Karpas-422 (cell line): Measurements from ENCODE around the gene TRAPPC4. TPM values are rescaled to one million over a fixed set of nuclear protein-coding genes. Genes with fewer than 3 reads are reported as not detected.
"Not testable (repeated sequence)": the region's sequence is repeated elsewhere in the genome, so short reads cannot be mapped to it uniquely, and the experiment has no call there.

Experiments used
- DNase-seq: peaks from one replicate; pipeline ENCODE4 v3.0.0-alpha.2; 2015
- H2AFZ ChIP-seq: fragments of 200-600 bp; sonication (generic); 2 replicates; pipeline ENCODE4 v1.6.1; 2014; ENCODE audit warnings: antibody characterized with exemption, low read length, mixed read lengths
- H3K27ac ChIP-seq: fragments of 200-600 bp; sonication (generic); 2 replicates; pipeline ENCODE4 v1.5.1; 2014; ENCODE audit warnings: mild to moderate bottlenecking, low read length, moderate library complexity
- H3K27me3 ChIP-seq: fragments of 200-600 bp; sonication (generic); 2 replicates; pipeline ENCODE4 v1.6.1; 2014; ENCODE audit warnings: low read length, mixed read lengths
- H3K36me3 ChIP-seq: fragments of 200-600 bp; sonication (generic); 2 replicates; pipeline ENCODE4 v1.6.1; 2014; ENCODE audit warnings: low read length, mixed read lengths; ENCODE audit not compliant: insufficient read depth
- H3K4me1 ChIP-seq: fragments of 200-600 bp; sonication (generic); 2 replicates; pipeline ENCODE4 v1.6.1; 2014; ENCODE audit warnings: mild to moderate bottlenecking, low read length, mixed read lengths
- H3K4me2 ChIP-seq: fragments of 200-600 bp; sonication (generic); 2 replicates; pipeline ENCODE4 v1.6.1; 2014; ENCODE audit warnings: low read length, low read depth, mild to moderate bottlenecking; ENCODE audit not compliant: poor library complexity, severe bottlenecking
- H3K4me3 ChIP-seq: fragments of 200-600 bp; sonication (generic); 2 replicates; pipeline ENCODE4 v1.5.1; 2014; ENCODE audit warnings: mild to moderate bottlenecking, antibody characterized with exemption, low read length, mixed read lengths
- H3K79me2 ChIP-seq: fragments of 200-600 bp; sonication (generic); 2 replicates; pipeline ENCODE4 v1.6.1; 2014; ENCODE audit warnings: mild to moderate bottlenecking, low read length, mixed read lengths
- H3K9ac ChIP-seq: fragments of 200-600 bp; sonication (generic); 2 replicates; pipeline ENCODE4 v1.6.0; 2014; ENCODE audit warnings: low read length
- H3K9me2 ChIP-seq: fragments of 200-600 bp; sonication (generic), shearing (Covaris generic); replicated peaks from 2 replicates; pipeline ENCODE4 v1.6.0; 2014; ENCODE audit warnings: mild to moderate bottlenecking, low read length, moderate library complexity; ENCODE audit not compliant: insufficient read depth
- H3K9me3 ChIP-seq: fragments of 300-700, 200-600 bp; sonication (generic); 2 replicates; pipeline ENCODE4 v1.6.1; 2014; ENCODE audit warnings: low read length, mixed read lengths
- H4K20me1 ChIP-seq: fragments of 200-600 bp; sonication (generic); 2 replicates; pipeline ENCODE4 v1.6.1; 2014; ENCODE audit warnings: mild to moderate bottlenecking, antibody characterized with exemption, low read length, low read depth; ENCODE audit not compliant: insufficient read depth
- total RNA-seq: library from RNA; depleted of rRNA; stranded (reverse); fragments of >200 nt; shearing (Covaris generic); gene quantifications from 2 replicates; pipeline ENCODE4 v1.2.3, GENCODE V29; 2014; ENCODE audit warnings: low replicate concordance

The TRAPPC4 gene
- total RNA-seq, 1 experiment from 2014 or later: 26.3 TPM

- not testable (repeated sequence) for H3K9me3 ChIP-seq, H3K4me1 ChIP-seq, H3K27ac ChIP-seq, H3K27me3 ChIP-seq, H2AFZ ChIP-seq, H3K4me3 ChIP-seq, H3K9me2 ChIP-seq, H3K79me2 ChIP-seq, DNase-seq, H3K9ac ChIP-seq, H3K4me2 ChIP-seq, H4K20me1 ChIP-seq, H3K36me3 ChIP-seq
Observed at GRCh38 chr11:118984337-118984736, 34.2 kb upstream of the TRAPPC4 start.

GRCh38 chr11:118984825-118985224, 33.7 kb upstream of the TRAPPC4 start:
- H3K79me2 ChIP-seq: no peaks in the 10 kb centered on the region
- no peaks in the 10 kb centered on the region for H3K36me3 ChIP-seq
- H2AFZ ChIP-seq: no peak overlapping the region
- H3K27me3 ChIP-seq: no peaks in the 10 kb centered on the region
- H3K9me2 ChIP-seq: no peaks in the 10 kb centered on the region
- H3K4me2 ChIP-seq: no peak overlapping the region
- no peaks in the 10 kb centered on the region for H3K9me3 ChIP-seq
- DNase-seq: no peak
- H3K27ac ChIP-seq: no peak overlapping the region
- H3K4me3 ChIP-seq: no peak overlapping the region
- H3K9ac ChIP-seq: no peak overlapping the region
- no peaks in the 10 kb centered on the region for H4K20me1 ChIP-seq
- no peaks in the 10 kb centered on the region for H3K4me1 ChIP-seq

GRCh38 chr11:118988280-118988679, 30.3 kb upstream of the TRAPPC4 start:
- no peaks in the 10 kb centered on the region for H3K36me3 ChIP-seq
- no peak for DNase-seq
- H3K4me1 ChIP-seq: no peaks in the 10 kb centered on the region
- H3K9me3 ChIP-seq: no peaks in the 10 kb centered on the region
- no peak overlapping the region for H3K4me2 ChIP-seq
- no peaks in the 10 kb centered on the region for H4K20me1 ChIP-seq
- H3K27ac ChIP-seq: no peak overlapping the region
- H3K79me2 ChIP-seq: no peaks in the 10 kb centered on the region
- H3K9ac ChIP-seq: no peak overlapping the region
- H3K9me2 ChIP-seq: no peaks in the 10 kb centered on the region
- no peaks in the 10 kb centered on the region for H3K27me3 ChIP-seq
- H3K4me3 ChIP-seq: no peak overlapping the region
- no peak overlapping the region for H2AFZ ChIP-seq

DNA sequence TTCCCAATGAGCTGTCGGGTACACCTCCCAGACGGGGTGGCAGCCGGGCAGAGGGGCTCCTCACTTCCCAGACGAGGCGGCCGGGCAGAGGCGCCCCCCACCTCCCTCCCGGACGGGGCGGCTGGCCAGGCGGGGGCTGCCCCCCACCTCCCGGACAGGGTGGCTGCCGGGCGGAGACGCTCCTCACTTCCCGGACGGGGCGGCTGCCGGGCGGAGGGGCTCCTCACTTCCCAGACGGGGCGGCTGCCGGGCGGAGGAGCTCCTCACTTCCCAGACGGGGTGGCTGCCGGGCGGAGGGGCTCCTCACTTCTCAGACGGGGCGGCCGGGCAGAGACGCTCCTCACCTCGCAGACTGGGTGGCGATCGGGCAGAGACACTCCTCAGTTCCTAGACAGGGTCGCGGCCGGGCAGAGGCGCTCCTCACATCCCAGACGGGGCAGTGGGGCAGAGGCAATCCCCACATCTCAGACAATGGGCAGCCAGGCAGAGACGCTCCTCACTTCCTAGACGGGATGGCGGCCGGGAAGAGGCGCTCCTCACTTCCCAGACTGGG, 27.0 kb upstream of the TRAPPC4 start:
- H3K9me3 ChIP-seq, H3K27me3 ChIP-seq, H4K20me1 ChIP-seq, H3K4me1 ChIP-seq, H3K27ac ChIP-seq, H3K9me2 ChIP-seq, H3K9ac ChIP-seq, DNase-seq, H3K4me2 ChIP-seq, H2AFZ ChIP-seq, H3K36me3 ChIP-seq, H3K79me2 ChIP-seq, H3K4me3 ChIP-seq: not testable (repeated sequence)

DNA sequence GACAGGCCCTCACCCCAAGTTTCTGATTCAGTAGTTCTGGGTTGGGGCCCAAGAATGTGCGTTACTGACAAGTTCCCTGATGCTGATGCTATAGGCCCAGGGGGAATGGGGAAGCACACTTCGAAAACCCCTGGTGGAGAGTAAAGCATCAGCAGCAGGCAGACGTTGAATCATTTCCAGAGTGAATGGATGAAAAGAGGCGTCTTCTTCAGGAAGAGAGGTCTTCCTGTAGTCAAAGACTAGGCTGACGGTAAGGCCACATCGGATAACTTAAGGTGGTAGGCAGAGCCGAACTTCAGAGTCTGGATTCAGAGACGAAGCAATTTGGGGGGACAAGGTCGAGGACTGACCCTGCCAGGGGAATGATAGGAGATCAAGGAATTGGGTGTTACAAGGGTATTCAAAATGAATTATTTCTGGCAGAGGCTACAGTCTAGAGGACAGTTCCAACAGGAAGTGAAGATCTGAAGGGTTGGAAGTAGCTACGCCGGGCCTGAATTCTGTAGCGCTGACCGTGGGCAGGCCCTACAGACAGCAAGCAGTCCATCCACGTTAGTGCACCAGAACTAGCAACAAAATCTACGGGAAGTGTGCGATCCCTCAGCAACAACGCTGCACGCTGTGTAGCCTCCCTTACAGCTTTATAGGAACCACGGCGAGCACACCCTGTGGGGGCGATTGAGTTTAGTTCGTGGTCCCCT, 21.5 kb upstream of the TRAPPC4 start:
- Histone ChIP-seq H3K4me2 (peak overlapping the region; percentile 80), H3K9ac (peak overlapping the region; percentile 80), H3K9me2 (no peaks in the 10 kb centered on the region), H3K36me3 (no peaks in the 10 kb centered on the region), H3K79me2 (peaks cover 33% of the 10 kb centered on the region), H3K4me1 (peaks cover 11% of the 10 kb centered on the region), H2AFZ (peak overlapping the region; percentile 63), H3K9me3 (no peaks in the 10 kb centered on the region), H3K27ac (peak overlapping the region; percentile 26; the same call in 1 of the 2 replicates), H4K20me1 (no peaks in the 10 kb centered on the region), H3K4me3 (peak overlapping the region; percentile 83), H3K27me3 (no peaks in the 10 kb centered on the region)
- peak; percentile 56 for DNase-seq

DNA sequence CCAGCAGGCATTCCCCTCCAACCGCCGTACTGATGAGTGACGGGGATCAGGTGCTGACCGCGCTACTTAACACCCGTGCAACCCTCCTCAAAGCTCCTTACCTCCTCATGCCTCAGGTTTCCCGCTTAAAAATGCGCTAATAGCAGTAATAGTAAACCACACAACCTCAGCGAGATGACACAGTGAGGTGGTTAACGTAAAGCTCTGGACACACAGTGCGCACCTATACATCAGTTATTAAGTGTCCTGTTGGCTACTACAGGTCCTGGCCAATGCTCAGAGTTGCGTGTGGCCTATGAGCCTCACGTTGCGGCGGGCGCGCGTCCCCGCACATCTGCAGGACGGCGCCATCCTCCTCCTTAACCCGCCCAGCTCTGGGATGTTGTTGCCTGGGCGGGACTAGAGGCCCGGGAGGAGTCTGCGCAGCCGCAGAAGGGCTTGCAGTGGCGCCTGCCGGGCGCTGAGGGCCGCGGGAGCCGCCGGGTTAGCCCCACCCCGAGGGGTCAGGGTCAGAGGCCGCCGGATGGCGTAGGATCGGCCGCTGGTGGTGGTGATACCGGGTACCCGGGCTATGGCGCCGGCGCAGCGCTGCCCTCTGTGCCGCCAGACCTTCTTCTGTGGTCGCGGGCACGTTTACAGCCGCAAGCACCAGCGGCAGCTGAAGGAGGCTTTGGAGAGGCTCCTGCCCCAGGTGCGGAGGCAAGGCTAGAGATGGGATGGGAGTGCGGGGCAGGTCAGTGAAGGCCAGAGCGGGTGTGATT, 20.8 kb upstream of the TRAPPC4 start, which contains the start of gene CENATAC:
CENATAC (plus strand) TSS at position 512 of the 761 bp plus-strand sequence; CDS start at position 572, 60 bp downstream.
- peak within 1 kb of the TSS; percentile 83 for H3K4me3 ChIP-seq
- peak within 1 kb of the TSS; percentile 63 for H2AFZ ChIP-seq
- peak; percentile 93 for DNase-seq

GRCh38 chr11:118998388-118998717, 20.2 kb upstream of the TRAPPC4 start:
- Histone ChIP-seq H3K4me1 (peaks cover 11% of the 10 kb centered on the region), H3K9me2 (no peaks in the 10 kb centered on the region), H4K20me1 (no peaks in the 10 kb centered on the region), H3K9ac (peak overlapping the region; percentile 80), H3K4me2 (peak overlapping the region; percentile 80), H2AFZ (no peak overlapping the region), H3K36me3 (no peaks in the 10 kb centered on the region), H3K79me2 (peaks cover 33% of the 10 kb centered on the region), H3K27me3 (no peaks in the 10 kb centered on the region), H3K4me3 (peak overlapping the region; percentile 83), H3K27ac (no peak overlapping the region), H3K9me3 (no peaks in the 10 kb centered on the region)
- peak; percentile 43 for DNase-seq

More for the DNA sequence above, 20.8 kb upstream of the TRAPPC4 start, which contains the start of gene CENATAC:
- peaks cover 11% of the 10 kb centered on the region for H3K4me1 ChIP-seq
- H3K9me3 ChIP-seq: no peaks in the 10 kb centered on the region
- H3K4me2 ChIP-seq: peak within 1 kb of the TSS; percentile 80
- peak within 1 kb of the TSS; percentile 26; the same call in 1 of the 2 replicates for H3K27ac ChIP-seq
- H3K9me2 ChIP-seq: no peaks in the 10 kb centered on the region
- H3K36me3 ChIP-seq: no peaks in the 10 kb centered on the region
- peak within 1 kb of the TSS; percentile 80 for H3K9ac ChIP-seq
- no peaks in the 10 kb centered on the region for H4K20me1 ChIP-seq
- H3K79me2 ChIP-seq: peaks cover 33% of the 10 kb centered on the region
- H3K27me3 ChIP-seq: no peaks in the 10 kb centered on the region

- H3K36me3 ChIP-seq: no peaks in the 10 kb centered on the region
- H3K79me2 ChIP-seq: peaks cover 33% of the 10 kb centered on the region
- H3K4me2 ChIP-seq: peak overlapping the region; percentile 80
- H3K9ac ChIP-seq: peak overlapping the region; percentile 80
- H2AFZ ChIP-seq: no peak overlapping the region
- DNase-seq: no peak
- no peaks in the 10 kb centered on the region for H3K9me3 ChIP-seq
- no peak overlapping the region for H3K27ac ChIP-seq
- peaks cover 11% of the 10 kb centered on the region for H3K4me1 ChIP-seq
- H3K27me3 ChIP-seq: no peaks in the 10 kb centered on the region
- peak overlapping the region; percentile 83 for H3K4me3 ChIP-seq
- H3K9me2 ChIP-seq: no peaks in the 10 kb centered on the region
- no peaks in the 10 kb centered on the region for H4K20me1 ChIP-seq
Observed at GRCh38 chr11:118998822-118999221, 19.7 kb upstream of the TRAPPC4 start.
